Progenitor cell of endocrine pancreas (in vitro differentiated cells): ENCODE results near the gene SELENOH. TPM values are rescaled to one million over a fixed set of nuclear protein-coding genes. Genes with fewer than 3 reads are reported as not detected.

Source experiments
- DNase-seq: peaks from one replicate; pipeline ENCODE4 v3.0.0; 2021; ENCODE audit warnings: low spot score; ENCODE audit not compliant: unreplicated experiment
- H3K27ac Mint-ChIP-seq: 2 replicates; pipeline ENCODE4 v1.8.0; 2021; ENCODE audit warnings: mild to moderate bottlenecking, moderate library complexity, mixed read lengths
- H3K27me3 Mint-ChIP-seq: 2 replicates; pipeline ENCODE4 v1.8.0; 2021; ENCODE audit warnings: mixed read lengths
- H3K36me3 Mint-ChIP-seq: 2 replicates; pipeline ENCODE4 v1.8.0; 2022; ENCODE audit warnings: mixed read lengths; ENCODE audit not compliant: insufficient read depth
- H3K4me1 Mint-ChIP-seq: 2 replicates; pipeline ENCODE4 v1.8.0; 2021; ENCODE audit warnings: low read depth, mixed read lengths
- H3K4me3 Mint-ChIP-seq: 2 replicates; pipeline ENCODE4 v1.8.0; 2021; ENCODE audit warnings: low read depth, mild to moderate bottlenecking, moderate library complexity, mixed read lengths
- H3K9me3 Mint-ChIP-seq: 2 replicates; pipeline ENCODE4 v1.8.0; 2021; ENCODE audit warnings: low read depth, mixed read lengths
- total RNA-seq: library from RNA; stranded (reverse); gene quantifications from 2 replicates; pipeline ENCODE4 v1.2.1, GENCODE V29; 2021
- TF ChIP-seq, protein P1 (sequence below): fragments of 200-600 bp; sonication (generic); IDR thresholded peaks from one replicate; pipeline ENCODE4 v1.5.0; 2021; ENCODE audit warnings: antibody characterized with exemption, mild to moderate bottlenecking; ENCODE audit not compliant: unreplicated experiment

The SELENOH gene
- total RNA-seq, 1 donor from 2014 or later, result 206 TPM

DNA sequence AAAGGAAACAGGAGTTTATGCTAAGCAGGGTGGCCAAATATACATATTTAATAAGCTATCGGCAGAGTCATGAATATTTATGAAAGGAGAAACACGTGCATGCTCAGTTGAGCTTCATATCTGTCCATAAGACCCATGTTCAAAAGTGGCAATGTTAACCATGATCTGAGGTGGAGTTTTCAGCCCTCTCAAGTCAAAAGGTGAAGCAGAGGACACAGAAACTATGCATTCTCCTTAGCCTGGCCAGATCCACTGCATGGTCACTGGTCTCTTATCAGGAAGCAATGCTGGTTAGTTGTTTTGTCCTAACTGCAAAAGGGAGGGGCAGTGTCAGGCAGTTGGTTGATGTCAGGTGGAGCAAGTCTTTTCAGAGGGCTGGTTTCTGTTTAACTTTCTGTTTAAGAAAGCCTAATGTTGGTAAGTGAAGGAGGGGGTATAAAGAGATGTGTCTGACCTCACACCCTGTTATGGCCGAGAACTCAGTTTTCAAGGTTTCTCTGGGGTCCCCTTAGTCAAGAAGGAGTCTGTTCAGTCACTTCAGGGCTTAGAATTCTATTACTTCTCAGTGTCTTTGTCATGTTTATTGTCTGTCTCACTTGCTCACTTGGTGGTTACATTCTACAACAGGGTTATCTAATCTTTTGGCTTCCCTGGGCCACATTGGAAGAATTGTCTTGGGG is 5.5 kb upstream of the SELENOH start:
- TF ChIP-seq, protein P1, sequence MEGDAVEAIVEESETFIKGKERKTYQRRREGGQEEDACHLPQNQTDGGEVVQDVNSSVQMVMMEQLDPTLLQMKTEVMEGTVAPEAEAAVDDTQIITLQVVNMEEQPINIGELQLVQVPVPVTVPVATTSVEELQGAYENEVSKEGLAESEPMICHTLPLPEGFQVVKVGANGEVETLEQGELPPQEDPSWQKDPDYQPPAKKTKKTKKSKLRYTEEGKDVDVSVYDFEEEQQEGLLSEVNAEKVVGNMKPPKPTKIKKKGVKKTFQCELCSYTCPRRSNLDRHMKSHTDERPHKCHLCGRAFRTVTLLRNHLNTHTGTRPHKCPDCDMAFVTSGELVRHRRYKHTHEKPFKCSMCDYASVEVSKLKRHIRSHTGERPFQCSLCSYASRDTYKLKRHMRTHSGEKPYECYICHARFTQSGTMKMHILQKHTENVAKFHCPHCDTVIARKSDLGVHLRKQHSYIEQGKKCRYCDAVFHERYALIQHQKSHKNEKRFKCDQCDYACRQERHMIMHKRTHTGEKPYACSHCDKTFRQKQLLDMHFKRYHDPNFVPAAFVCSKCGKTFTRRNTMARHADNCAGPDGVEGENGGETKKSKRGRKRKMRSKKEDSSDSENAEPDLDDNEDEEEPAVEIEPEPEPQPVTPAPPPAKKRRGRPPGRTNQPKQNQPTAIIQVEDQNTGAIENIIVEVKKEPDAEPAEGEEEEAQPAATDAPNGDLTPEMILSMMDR, result no peak
- Mint-ChIP-seq H3K27ac (peak overlapping the region; percentile 97), H3K4me1 (peaks cover 18% of the 10 kb centered on the region), H3K9me3 (no peaks in the 10 kb centered on the region), H3K4me3 (peak overlapping the region; percentile 22), H3K36me3 (peaks cover 14% of the 10 kb centered on the region), H3K27me3 (no peaks in the 10 kb centered on the region)
- DNase-seq, result no peak

DNA sequence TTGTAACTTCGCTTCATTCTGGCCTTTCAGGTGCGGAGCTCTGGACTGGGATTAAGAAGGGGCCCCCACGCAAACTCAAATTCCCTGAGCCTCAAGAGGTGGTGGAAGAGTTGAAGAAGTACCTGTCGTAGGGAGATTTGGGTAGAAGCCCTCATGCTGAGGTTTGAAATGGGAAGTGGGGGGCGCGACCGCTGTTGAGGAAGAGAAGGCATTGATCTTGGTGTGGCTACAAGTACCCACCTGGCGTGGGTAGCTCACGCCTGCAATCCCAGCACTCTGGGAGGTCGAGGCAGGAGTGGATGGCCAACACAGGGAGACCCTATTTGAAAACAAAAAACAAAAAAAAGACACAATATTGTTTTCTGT is 779 bp downstream of the SELENOH start:
- TF ChIP-seq, protein P1, result no peak
- peaks cover 14% of the 10 kb centered on the region for H3K4me1 Mint-ChIP-seq
- H3K9me3 Mint-ChIP-seq, result no peaks in the 10 kb centered on the region
- no peaks in the 10 kb centered on the region for H3K27me3 Mint-ChIP-seq
- H3K36me3 Mint-ChIP-seq, result peaks cover 18% of the 10 kb centered on the region
- peak overlapping the region; percentile 99 for H3K27ac Mint-ChIP-seq
- DNase-seq, result no peak
- H3K4me3 Mint-ChIP-seq, result peak overlapping the region; percentile 95

DNA sequence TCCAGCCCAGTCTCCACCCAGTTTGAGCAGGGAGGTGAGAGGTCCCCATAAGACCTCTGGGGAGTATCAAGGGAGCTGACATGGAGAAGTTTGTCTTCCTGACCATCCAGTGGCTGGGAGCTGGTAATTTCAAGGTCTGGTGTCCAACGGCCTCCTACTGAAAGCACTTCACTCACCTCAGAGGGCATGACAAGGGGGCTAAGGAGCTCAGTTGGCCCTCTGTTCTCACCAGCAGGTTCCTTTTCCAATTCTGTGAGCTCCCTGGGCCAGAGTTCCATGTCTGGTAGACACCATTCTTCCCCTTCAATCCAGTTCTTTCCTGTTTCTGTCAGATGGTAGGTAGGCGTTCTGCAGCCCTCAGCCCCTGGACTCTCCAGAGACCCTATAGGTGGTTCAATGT is 3.1 kb downstream of the SELENOH start:
- DNase-seq, result no peak
- peak overlapping the region; percentile 25 for H3K4me3 Mint-ChIP-seq
- peaks cover 10% of the 10 kb centered on the region for H3K36me3 Mint-ChIP-seq
- no peaks in the 10 kb centered on the region for H3K27me3 Mint-ChIP-seq
- peaks cover 14% of the 10 kb centered on the region for H3K4me1 Mint-ChIP-seq
- H3K27ac Mint-ChIP-seq, result no peak overlapping the region
- TF ChIP-seq, protein P1, result no peak
- H3K9me3 Mint-ChIP-seq, result no peaks in the 10 kb centered on the region

DNA sequence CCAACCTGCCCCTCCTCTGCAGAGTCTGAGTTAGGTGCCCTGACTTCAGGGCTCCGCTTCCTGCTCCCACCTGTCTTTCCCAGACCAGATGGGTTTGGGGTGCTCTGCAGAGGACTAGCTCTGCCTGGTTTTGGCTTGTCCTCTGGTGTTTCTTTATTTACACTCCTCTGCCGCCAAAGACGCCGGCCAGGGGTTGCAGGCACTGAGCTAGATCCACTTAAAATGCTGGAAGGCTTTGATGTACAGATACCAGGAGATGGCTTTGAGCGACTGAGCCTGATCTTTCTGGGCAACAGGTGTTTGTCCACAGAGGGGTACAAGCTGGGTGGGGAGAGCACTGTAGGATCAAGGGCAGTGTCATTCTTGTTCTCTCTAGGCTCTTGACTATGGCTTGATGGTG is 3.9 kb downstream of the SELENOH start:
- TF ChIP-seq, protein P1, result no peak
- no peak overlapping the region for H3K4me3 Mint-ChIP-seq
- no peaks in the 10 kb centered on the region for H3K27me3 Mint-ChIP-seq
- H3K9me3 Mint-ChIP-seq, result no peaks in the 10 kb centered on the region
- H3K4me1 Mint-ChIP-seq, result peaks cover 12% of the 10 kb centered on the region
- DNase-seq, result no peak
- H3K27ac Mint-ChIP-seq, result peak overlapping the region; percentile 73
- peaks cover 8% of the 10 kb centered on the region for H3K36me3 Mint-ChIP-seq

DNA sequence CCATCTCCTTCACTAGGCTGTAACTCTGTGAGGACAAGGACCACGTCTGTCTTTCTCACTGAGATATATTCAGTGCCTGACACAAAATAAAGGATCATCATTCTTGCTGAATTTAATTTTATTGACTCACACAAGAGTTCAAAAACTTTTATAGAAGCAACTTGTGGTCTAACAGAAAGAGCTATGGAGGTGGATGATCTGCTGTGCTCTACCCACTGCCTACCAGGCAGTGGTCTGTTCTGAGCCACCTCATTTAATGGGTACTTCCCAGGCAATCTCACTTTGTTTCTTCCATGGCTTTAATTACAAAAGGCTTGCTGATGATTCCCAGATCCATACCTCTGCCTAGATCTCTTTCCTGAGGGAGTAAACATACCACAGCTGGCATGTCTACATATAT is 5.6 kb downstream of the SELENOH start:
- no peaks in the 10 kb centered on the region for H3K27me3 Mint-ChIP-seq
- TF ChIP-seq, protein P1, result no peak
- H3K36me3 Mint-ChIP-seq, result peaks cover 8% of the 10 kb centered on the region
- H3K4me3 Mint-ChIP-seq, result no peak overlapping the region
- DNase-seq, result no peak
- no peaks in the 10 kb centered on the region for H3K9me3 Mint-ChIP-seq
- peak overlapping the region; percentile 26 for H3K27ac Mint-ChIP-seq
- H3K4me1 Mint-ChIP-seq, result peaks cover 11% of the 10 kb centered on the region
